HEK293T (cell line): ENCODE data around the gene CSTPP1.

ENCODE experiments used
- BHLHE40 ChIP-seq: fragments of 450-650 bp; IDR thresholded peaks from 2 replicates; pipeline ENCODE4 v1.6.1; 2016; ENCODE audit warnings: mild to moderate bottlenecking, moderate library complexity, borderline replicate concordance
- FOXM1 ChIP-seq: fragments of 450-650 bp; IDR thresholded peaks from 2 replicates; pipeline ENCODE4 v1.6.1; 2017; ENCODE audit warnings: mild to moderate bottlenecking, borderline replicate concordance
- HDGF ChIP-seq: fragments of 450-650 bp; IDR thresholded peaks from 2 replicates; pipeline ENCODE4 v1.6.1; 2017; ENCODE audit warnings: antibody characterized with exemption, borderline replicate concordance
- LEF1 ChIP-seq: fragments of 450-650 bp; IDR thresholded peaks from 2 replicates; pipeline ENCODE4 v1.6.1; 2017; ENCODE audit warnings: mild to moderate bottlenecking, borderline replicate concordance
- SP1 ChIP-seq: fragments of 450-650 bp; IDR thresholded peaks from 2 replicates; pipeline ENCODE4 v1.6.1; 2017
- SUZ12 ChIP-seq: fragments of 450-650 bp; IDR thresholded peaks from 2 replicates; pipeline ENCODE4 v1.6.1; 2016; ENCODE audit warnings: mild to moderate bottlenecking

DNA sequence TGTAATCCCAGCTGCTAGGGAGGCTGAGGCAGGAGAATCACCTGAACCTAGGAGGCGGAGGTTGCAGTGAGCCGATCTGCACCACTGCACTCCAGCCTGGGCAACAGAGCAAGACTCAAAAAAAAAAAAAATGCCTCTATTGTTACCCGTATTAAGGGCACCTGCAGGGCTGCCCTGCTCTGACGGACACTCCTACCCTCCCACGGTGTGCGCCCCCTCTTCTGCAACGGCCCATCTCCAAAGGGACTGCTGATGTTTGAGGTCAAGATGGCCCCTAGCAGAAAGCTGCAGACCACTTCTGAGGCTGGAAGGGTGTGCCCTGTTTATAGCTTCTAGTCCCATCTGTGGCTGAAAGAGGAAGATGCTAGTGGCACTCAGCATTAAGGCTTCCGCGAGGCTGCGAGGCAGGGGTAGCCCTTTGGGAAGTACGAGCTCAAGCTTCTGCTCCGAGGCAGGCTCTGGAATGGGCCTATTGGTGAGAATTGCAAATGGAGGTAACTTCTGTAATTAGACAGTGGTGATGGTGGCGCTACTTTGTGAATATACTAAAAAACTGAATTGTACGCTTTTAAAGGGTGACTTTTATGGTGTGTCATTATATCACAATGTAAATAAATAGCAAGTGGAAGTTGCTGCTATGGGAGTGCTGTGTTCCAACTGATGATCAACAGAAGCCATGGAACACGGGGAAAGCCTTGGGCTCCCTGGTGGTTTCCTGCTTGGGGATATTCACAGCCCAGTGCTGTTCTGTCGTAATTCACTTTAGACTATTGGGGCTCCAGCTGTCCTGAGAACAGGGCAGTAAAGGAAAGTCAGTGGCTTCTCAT, 215.8 kb downstream of the CSTPP1 start:
- no peak for TF ChIP-seq BHLHE40
- TF ChIP-seq SP1, result no peak
- no peak for TF ChIP-seq LEF1
- no peak for TF ChIP-seq SUZ12
- no peak for TF ChIP-seq HDGF
- TF ChIP-seq FOXM1, result no peak
